Calu3 (cell line): ENCODE results near the gene ERMAP. TPM values are rescaled to one million over a fixed set of nuclear protein-coding genes. Genes with fewer than 3 reads are reported as not detected.

Experiments
- BruUV-seq: library from RNA; stranded (reverse); fragments of 400-500 nt; replicated peaks from 2 replicates; lab custom pipeline; 2021; lab: Mats Ljungman, UMichigan
- CTCF ChIA-PET: fragments of 300-600 bp; sonication (Branson Sonifier 250); formaldehyde crosslinking; loops from one replicate; lab custom pipeline; 2022; ENCODE audit warnings: antibody characterized with exemption; lab: Charles Lee
- DNase-seq: peaks from one replicate; pipeline ENCODE4 v3.0.0; 2022
- H3K27ac Mint-ChIP-seq: one replicate; pipeline ENCODE4 v1.8.0; 2022; ENCODE audit warnings: mixed read lengths; ENCODE audit not compliant: unreplicated experiment
- H3K27me3 Mint-ChIP-seq: one replicate; pipeline ENCODE4 v1.8.0; 2022; ENCODE audit warnings: mixed read lengths; ENCODE audit not compliant: unreplicated experiment
- H3K36me3 Mint-ChIP-seq: one replicate; pipeline ENCODE4 v1.8.0; 2022; ENCODE audit warnings: mild to moderate bottlenecking, moderate library complexity, mixed read lengths; ENCODE audit not compliant: insufficient read depth, unreplicated experiment
- H3K4me1 Mint-ChIP-seq: one replicate; pipeline ENCODE4 v1.8.0; 2022; ENCODE audit warnings: mild to moderate bottlenecking, low read depth, mixed read lengths; ENCODE audit not compliant: unreplicated experiment
- H3K4me3 Mint-ChIP-seq: one replicate; pipeline ENCODE4 v1.8.0; 2022; ENCODE audit warnings: mild to moderate bottlenecking, low read depth, moderate library complexity, mixed read lengths; ENCODE audit not compliant: unreplicated experiment
- H3K9me3 Mint-ChIP-seq: one replicate; pipeline ENCODE4 v1.8.0; 2022; ENCODE audit warnings: low read depth, mixed read lengths; ENCODE audit not compliant: unreplicated experiment
- intact Hi-C: fragments of 100-400 bp; cut with micrococcal nuclease; formaldehyde crosslinking; loops from one replicate; pipeline ENCODE4 v1.10.0; 2022; ENCODE audit not compliant: unreplicated experiment
- total RNA-seq: library from RNA; stranded (reverse); gene quantifications from 2 replicates; pipeline ENCODE4 v1.2.3, GENCODE V29; 2022
- TF ChIP-seq, protein P1 (sequence below): fragments of 200-600 bp; IDR thresholded peaks from one replicate; pipeline ENCODE4 v1.8.0; 2022; ENCODE audit warnings: antibody characterized with exemption; ENCODE audit not compliant: unreplicated experiment

Gene ERMAP
- total RNA-seq, 1 experiment from 2014 or later = 9.3 TPM

DNA sequence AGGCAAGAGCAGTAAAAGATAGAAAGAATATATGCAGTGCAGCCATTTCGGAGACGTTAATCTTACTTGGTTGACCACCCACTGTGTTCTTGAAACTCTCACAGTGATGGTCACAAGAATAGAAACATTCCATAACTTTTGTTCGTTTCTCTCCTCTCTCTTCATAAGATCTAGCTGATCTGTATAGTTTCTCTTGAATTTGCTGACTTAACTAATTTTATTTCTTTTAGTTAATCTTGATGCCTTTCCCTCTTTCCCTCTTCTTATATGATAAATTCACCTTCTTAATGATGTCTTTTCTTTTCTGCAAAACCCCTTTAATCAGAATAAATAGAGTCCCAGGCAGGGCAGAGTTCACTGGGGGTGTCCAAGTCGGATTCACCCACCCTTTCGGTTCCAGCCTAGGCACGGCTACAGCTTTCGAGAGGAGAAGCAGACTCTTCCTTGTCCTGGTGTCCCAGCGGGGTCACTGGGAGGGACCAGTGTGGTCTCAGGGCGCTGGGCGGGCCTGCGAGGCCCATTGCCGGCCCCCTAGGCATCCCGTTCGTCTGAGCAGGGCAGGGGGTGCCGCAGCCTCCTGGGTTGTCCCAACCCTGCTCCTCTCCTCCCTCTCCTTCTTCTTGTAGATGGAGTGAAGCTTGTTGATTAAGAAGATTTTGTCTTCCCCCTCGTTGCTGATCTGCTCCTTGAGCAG lies 69.3 kb downstream of the ERMAP start:
- no peaks in the 10 kb centered on the region for H3K36me3 Mint-ChIP-seq
- no peak overlapping the region for H3K27ac Mint-ChIP-seq
- no peak for DNase-seq
- TF ChIP-seq, protein P1, sequence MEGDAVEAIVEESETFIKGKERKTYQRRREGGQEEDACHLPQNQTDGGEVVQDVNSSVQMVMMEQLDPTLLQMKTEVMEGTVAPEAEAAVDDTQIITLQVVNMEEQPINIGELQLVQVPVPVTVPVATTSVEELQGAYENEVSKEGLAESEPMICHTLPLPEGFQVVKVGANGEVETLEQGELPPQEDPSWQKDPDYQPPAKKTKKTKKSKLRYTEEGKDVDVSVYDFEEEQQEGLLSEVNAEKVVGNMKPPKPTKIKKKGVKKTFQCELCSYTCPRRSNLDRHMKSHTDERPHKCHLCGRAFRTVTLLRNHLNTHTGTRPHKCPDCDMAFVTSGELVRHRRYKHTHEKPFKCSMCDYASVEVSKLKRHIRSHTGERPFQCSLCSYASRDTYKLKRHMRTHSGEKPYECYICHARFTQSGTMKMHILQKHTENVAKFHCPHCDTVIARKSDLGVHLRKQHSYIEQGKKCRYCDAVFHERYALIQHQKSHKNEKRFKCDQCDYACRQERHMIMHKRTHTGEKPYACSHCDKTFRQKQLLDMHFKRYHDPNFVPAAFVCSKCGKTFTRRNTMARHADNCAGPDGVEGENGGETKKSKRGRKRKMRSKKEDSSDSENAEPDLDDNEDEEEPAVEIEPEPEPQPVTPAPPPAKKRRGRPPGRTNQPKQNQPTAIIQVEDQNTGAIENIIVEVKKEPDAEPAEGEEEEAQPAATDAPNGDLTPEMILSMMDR = no peak
- no peaks in the 10 kb centered on the region for H3K9me3 Mint-ChIP-seq
- CTCF ChIA-PET = no interaction called here
- H3K4me1 Mint-ChIP-seq = no peaks in the 10 kb centered on the region
- H3K4me3 Mint-ChIP-seq = no peak overlapping the region
- BruUV-seq = no TSS peak
- peaks cover 18% of the 10 kb centered on the region for H3K27me3 Mint-ChIP-seq
- intact Hi-C loops = no loop called here

DNA sequence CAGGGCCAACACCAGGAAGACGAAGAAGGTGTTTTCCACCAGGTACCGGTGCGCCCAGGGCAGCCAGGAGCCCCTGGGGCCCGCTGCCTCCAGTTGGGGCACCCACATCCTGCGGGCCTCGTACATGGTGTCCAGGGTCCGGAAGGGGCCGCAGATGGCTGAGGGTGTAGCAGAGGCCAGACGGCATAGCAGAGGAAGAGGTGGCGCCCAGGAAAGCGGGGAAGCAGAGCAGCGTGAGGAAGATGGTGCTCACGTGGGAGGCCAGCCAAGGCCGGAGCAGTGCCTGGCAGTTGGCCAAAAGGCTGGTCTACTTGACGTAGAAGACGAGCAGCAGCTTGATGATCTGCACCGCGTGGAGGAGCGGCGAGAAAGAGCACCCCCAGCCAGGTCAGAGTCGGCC lies 69.9 kb downstream of the ERMAP start:
- Mint-ChIP-seq H3K9me3 (no peaks in the 10 kb centered on the region), H3K27ac (no peak overlapping the region), H3K36me3 (no peaks in the 10 kb centered on the region), H3K27me3 (peaks cover 24% of the 10 kb centered on the region), H3K4me3 (no peak overlapping the region), H3K4me1 (no peaks in the 10 kb centered on the region)
- no peak for DNase-seq
- CTCF ChIA-PET = no interaction called here
- intact Hi-C loops = no loop called here
- TF ChIP-seq, protein P1 = no peak
- no TSS peak for BruUV-seq

DNA sequence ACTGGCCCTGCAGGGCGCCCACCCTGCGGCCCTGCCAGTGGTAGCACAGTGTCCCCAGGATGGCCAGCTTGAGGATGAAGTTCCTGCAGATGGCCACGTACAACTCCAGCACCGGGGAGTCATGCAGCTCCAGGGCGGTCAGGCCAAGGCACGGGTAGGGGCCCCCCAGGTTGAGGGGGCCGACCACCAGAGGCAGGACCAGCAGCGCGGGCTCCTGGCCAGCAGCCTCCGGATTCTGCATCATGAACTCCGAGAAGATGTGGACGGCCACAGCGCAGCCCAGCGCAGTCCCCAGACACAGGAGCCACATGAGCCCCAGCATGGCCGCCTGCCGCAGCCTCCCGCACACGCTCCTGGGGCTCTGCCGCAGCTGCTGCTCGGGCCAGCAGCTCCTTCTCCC lies 70.4 kb downstream of the ERMAP start:
- CTCF ChIA-PET = no interaction called here
- no peaks in the 10 kb centered on the region for H3K36me3 Mint-ChIP-seq

DNA sequence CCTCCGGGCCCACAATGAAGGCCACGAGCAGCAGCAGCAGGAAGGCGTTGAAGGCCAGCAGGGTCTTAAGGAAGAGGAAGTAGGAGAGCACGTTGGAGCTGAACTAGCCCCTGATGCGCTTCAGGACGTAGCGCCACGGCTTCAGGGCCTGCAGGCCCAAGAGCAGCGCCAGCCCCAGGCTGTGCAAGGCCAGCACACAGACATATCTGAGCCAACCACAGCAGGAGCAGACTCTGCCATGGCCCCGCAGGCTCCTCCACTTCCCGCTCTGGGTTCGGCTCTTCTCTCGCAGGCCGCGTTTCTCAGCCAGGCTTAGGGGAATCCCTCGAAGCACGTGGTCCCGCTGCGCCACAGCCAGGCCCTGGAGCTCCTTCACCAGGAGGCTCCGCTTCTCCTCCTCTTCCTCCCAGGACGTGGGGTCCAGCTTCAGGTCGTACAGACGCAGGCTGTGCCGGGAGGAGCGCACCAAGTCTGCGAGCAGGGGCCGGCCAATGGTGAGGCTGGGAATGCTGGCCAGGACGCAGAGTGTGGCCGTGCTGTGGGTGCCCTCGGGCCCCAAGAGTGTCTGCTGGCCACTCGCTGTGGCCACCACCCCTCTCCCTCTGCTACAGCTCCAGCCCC lies 71.2 kb downstream of the ERMAP start:
- Mint-ChIP-seq H3K27ac (no peak overlapping the region), H3K4me3 (no peak overlapping the region), H3K4me1 (no peaks in the 10 kb centered on the region), H3K9me3 (no peaks in the 10 kb centered on the region), H3K36me3 (no peaks in the 10 kb centered on the region), H3K27me3 (peaks cover 34% of the 10 kb centered on the region)
- intact Hi-C loops = no loop called here
- BruUV-seq = no TSS peak
- TF ChIP-seq, protein P1 = no peak
- no peak for DNase-seq
- CTCF ChIA-PET = no interaction called here

More for the DNA sequence above, 70.4 kb downstream of the ERMAP start:
- BruUV-seq = no TSS peak
- Mint-ChIP-seq H3K27ac (no peak overlapping the region), H3K27me3 (peaks cover 29% of the 10 kb centered on the region), H3K9me3 (no peaks in the 10 kb centered on the region), H3K4me1 (no peaks in the 10 kb centered on the region), H3K4me3 (no peak overlapping the region)
- intact Hi-C loops = no loop called here
- no peak for DNase-seq
- TF ChIP-seq, protein P1 = no peak
